GM23338 (cell line): Measurements from ENCODE around the gene VSTM2L. TPM values are rescaled to one million over a fixed set of nuclear protein-coding genes. Genes with fewer than 3 reads are reported as not detected.

Experiments used
- ATAC-seq: fragments of 200-7000 bp; cut with Tn5 transposase; 3 replicates; pipeline ENCODE4 v1.9.1; 2020
- DNase-seq: peaks from one replicate; pipeline ENCODE4 v3.0.0-alpha.2; 2015; ENCODE audit warnings: low spot score
- H2AFZ ChIP-seq: fragments of 200-600 bp; sonication (generic); 2 replicates; pipeline ENCODE4 v1.8.0; 2016; ENCODE audit warnings: antibody characterized with exemption, mild to moderate bottlenecking, moderate library complexity
- H3F3A ChIP-seq: fragments of 200-600 bp; sonication (generic); replicated peaks from 2 replicates; pipeline ENCODE4 v1.8.0; 2017; ENCODE audit warnings: antibody characterized with exemption, mixed run types, low read depth
- H3K27ac ChIP-seq: fragments of 200-600 bp; sonication (generic); 2 replicates; pipeline ENCODE4 v1.6.1; 2016; ENCODE audit warnings: low read depth
- H3K27me3 ChIP-seq: fragments of 200-600 bp; sonication (generic); 2 replicates; pipeline ENCODE4 v1.8.0; 2016; ENCODE audit warnings: mild to moderate bottlenecking, mixed run types, moderate library complexity; ENCODE audit not compliant: insufficient read depth
- H3K36me3 ChIP-seq: fragments of 200-600 bp; sonication (generic); 2 replicates; pipeline ENCODE4 v1.8.0; 2016; ENCODE audit warnings: mild to moderate bottlenecking; ENCODE audit not compliant: insufficient read depth
- H3K4me1 ChIP-seq: fragments of 200-600 bp; sonication (generic); 2 replicates; pipeline ENCODE4 v1.8.0; 2016; ENCODE audit warnings: mild to moderate bottlenecking, moderate library complexity; ENCODE audit not compliant: insufficient read depth
- H3K4me2 ChIP-seq: fragments of 200-600 bp; sonication (generic); 2 replicates; pipeline ENCODE4 v1.7.1; 2017; ENCODE audit warnings: mixed run types
- H3K4me3 ChIP-seq: fragments of 200-600 bp; sonication (generic); 2 replicates; pipeline ENCODE4 v1.6.1; 2016; ENCODE audit warnings: mixed run types
- H3K79me2 ChIP-seq: fragments of 200-600 bp; sonication (generic); replicated peaks from 2 replicates; pipeline ENCODE4 v1.8.0; 2017; ENCODE audit warnings: mild to moderate bottlenecking; ENCODE audit not compliant: insufficient read depth
- H3K9me2 ChIP-seq: fragments of 200-600 bp; sonication (generic); 2 replicates; pipeline ENCODE4 v1.8.0; 2017; ENCODE audit not compliant: insufficient read depth
- H4K20me1 ChIP-seq: fragments of 200-600 bp; sonication (generic); replicated peaks from 2 replicates; pipeline ENCODE4 v1.8.0; 2017; ENCODE audit warnings: mild to moderate bottlenecking; ENCODE audit not compliant: insufficient read depth
- H3K27ac Mint-ChIP-seq: 2 replicates; pipeline ENCODE4 v1.8.0; 2020; ENCODE audit warnings: inconsistent platforms, mild to moderate bottlenecking, moderate library complexity, mixed read lengths
- H3K27me3 Mint-ChIP-seq: 3 replicates; pipeline ENCODE4 v1.8.0; 2022; ENCODE audit warnings: low read depth, mild to moderate bottlenecking, moderate library complexity, mixed read lengths, inconsistent platforms; ENCODE audit not compliant: insufficient read depth, poor library complexity
- H3K36me3 Mint-ChIP-seq: 3 replicates; pipeline ENCODE4 v1.8.0; 2021; ENCODE audit warnings: low read depth, mild to moderate bottlenecking, inconsistent platforms, moderate library complexity, mixed read lengths
- H3K4me1 Mint-ChIP-seq: 3 replicates; pipeline ENCODE4 v1.8.0; 2020; ENCODE audit warnings: mild to moderate bottlenecking, inconsistent platforms, mixed read lengths
- H3K4me3 Mint-ChIP-seq: 3 replicates; pipeline ENCODE4 v1.8.0; 2021; ENCODE audit warnings: moderate library complexity, mild to moderate bottlenecking, inconsistent platforms, mixed read lengths
- H3K9me3 Mint-ChIP-seq: 3 replicates; pipeline ENCODE4 v1.8.0; 2020; ENCODE audit warnings: moderate library complexity, mild to moderate bottlenecking, inconsistent platforms, mixed read lengths
- CREB1 ChIP-seq: fragments of 250-450 bp; sonication (Bioruptor Pico); IDR thresholded peaks from 2 replicates; pipeline ENCODE4 v1.5.0; 2020; ENCODE audit warnings: low read depth, mild to moderate bottlenecking, moderate library complexity
- ETS1 ChIP-seq: IDR thresholded peaks from 2 replicates; pipeline ENCODE4 v1.6.1; 2016; ENCODE audit warnings: antibody characterized with exemption
- EZH2 ChIP-seq: fragments of 200-600 bp; sonication (generic); IDR thresholded peaks from one replicate; pipeline ENCODE4 v1.8.0; 2017; ENCODE audit warnings: antibody characterized with exemption, mild to moderate bottlenecking, low read depth; ENCODE audit not compliant: unreplicated experiment
- EZH2phosphoT487 ChIP-seq: fragments of 200-600 bp; sonication (generic); IDR thresholded peaks from one replicate; pipeline ENCODE4 v1.8.1; 2018; ENCODE audit warnings: antibody characterized with exemption; ENCODE audit not compliant: unreplicated experiment
- JUNB ChIP-seq: IDR thresholded peaks from one replicate; pipeline ENCODE4 v1.6.1; 2016; ENCODE audit warnings: antibody characterized with exemption; ENCODE audit not compliant: unreplicated experiment
- NANOG ChIP-seq: IDR thresholded peaks from 2 replicates; pipeline ENCODE4 v1.6.1; 2016; ENCODE audit warnings: antibody characterized with exemption, borderline replicate concordance
- POLR2AphosphoS5 ChIP-seq: IDR thresholded peaks from 2 replicates; pipeline ENCODE4 v1.6.1; 2016; ENCODE audit warnings: antibody characterized with exemption, low read depth
- ZNF462 ChIP-seq: fragments of 250-450 bp; sonication (Bioruptor Pico); IDR thresholded peaks from 2 replicates; pipeline ENCODE4 v1.5.0; 2020; ENCODE audit warnings: mild to moderate bottlenecking, moderate library complexity
- polyA plus RNA-seq: library from polyadenylated mRNA; unstranded; fragments of >200 nt; fragmentation: Nextera tagmentation; extraction: Ambion mirVana; gene quantifications from 2 replicates; pipeline ENCODE4 v1.2.1, GENCODE V29; 2016
- total RNA-seq: library from RNA; depleted of rRNA; stranded (reverse); fragments of >200 nt; shearing (Covaris generic); gene quantifications from 2 replicates; pipeline ENCODE4 v1.2.3, GENCODE V29; 2014
- TF ChIP-seq, protein P1 (sequence below), 2 experiments: fragments of 200-600 bp in 1 of 2; sonication (generic) in 1 of 2; conservative IDR thresholded peaks; 2 replicates each; pipeline versions ENCODE4 v1.5.1 to v1.6.1; 2016 to 2017; ENCODE audit warnings: antibody characterized with exemption in 2 of 2, low read depth in 2 of 2, mild to moderate bottlenecking in 2 of 2, moderate library complexity in 1 of 2

VSTM2L gene
- total and polyA plus RNA-seq, 2 experiments from 2014 or later = 0.60 to 1.9 TPM

DNA sequence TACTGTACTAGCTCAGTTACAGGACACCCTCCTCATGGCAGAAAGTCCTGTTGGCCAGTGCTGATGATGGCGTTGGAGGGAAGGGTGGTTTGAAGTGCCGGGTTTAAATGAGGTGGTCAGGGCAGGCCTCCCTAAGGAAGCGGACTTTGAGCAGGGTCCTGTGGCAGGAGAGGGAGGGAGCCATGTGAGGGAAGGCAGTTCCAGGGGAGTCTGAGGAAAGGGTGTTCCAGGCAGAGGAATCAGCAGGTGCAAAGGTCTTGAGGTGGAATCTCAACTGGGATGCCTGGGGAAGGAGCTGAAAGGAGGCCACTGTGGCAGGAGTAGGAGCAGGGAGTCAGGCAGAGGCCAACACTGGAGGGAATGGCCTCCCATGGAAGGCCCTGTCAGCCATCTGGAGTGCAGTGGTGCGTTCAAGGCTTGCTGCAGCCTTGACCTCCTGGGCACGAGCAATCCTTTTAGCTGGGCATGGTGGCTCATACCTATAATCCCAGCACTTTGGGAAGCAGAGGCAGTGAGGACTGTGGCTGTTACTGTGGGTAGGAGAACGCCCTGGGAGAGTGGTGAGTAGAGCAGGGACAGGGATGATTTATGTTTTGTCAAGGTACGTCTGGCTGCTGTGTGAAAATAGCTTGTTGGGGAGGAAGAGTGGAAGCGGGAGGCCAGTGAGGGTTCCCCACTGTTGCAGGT is 26.2 kb downstream of the VSTM2L start:
- Histone ChIP-seq H2AFZ (no peak overlapping the region), H4K20me1 (no peaks in the 10 kb centered on the region), H3K4me3 (no peak overlapping the region), H3K27me3 (no peaks in the 10 kb centered on the region), H3K79me2 (no peaks in the 10 kb centered on the region), H3K9me2 (no peaks in the 10 kb centered on the region), H3K4me1 (peaks cover 15% of the 10 kb centered on the region; the same call in 1 of the 2 replicates), H3K4me2 (no peak overlapping the region), H3K27ac (no peak overlapping the region), H3K36me3 (no peaks in the 10 kb centered on the region), H3F3A (no peaks in the 10 kb centered on the region)
- Mint-ChIP-seq H3K27ac (no peak overlapping the region), H3K4me1 (peaks cover 31% of the 10 kb centered on the region), H3K27me3 (peaks cover 6% of the 10 kb centered on the region), H3K36me3 (no peaks in the 10 kb centered on the region; the same call in 2 of the 3 replicates), H3K9me3 (no peaks in the 10 kb centered on the region), H3K4me3 (no peak overlapping the region)
- ATAC-seq = no peak
- no peak for DNase-seq
- TF ChIP-seq EZH2 (no peak), JUNB (no peak)

GRCh38 chr20:37929683-37930014 is 26.7 kb downstream of the VSTM2L start:
- no peak overlapping the region for H3K4me3 Mint-ChIP-seq
- Histone ChIP-seq H4K20me1 (no peaks in the 10 kb centered on the region), H3K4me2 (no peak overlapping the region), H3K4me3 (no peak overlapping the region), H2AFZ (no peak overlapping the region), H3K79me2 (no peaks in the 10 kb centered on the region), H3K27me3 (no peaks in the 10 kb centered on the region), H3K4me1 (peaks cover 15% of the 10 kb centered on the region; the same call in 1 of the 2 replicates), H3F3A (no peaks in the 10 kb centered on the region), H3K36me3 (no peaks in the 10 kb centered on the region), H3K27ac (no peak overlapping the region), H3K9me2 (no peaks in the 10 kb centered on the region)
- no peaks in the 10 kb centered on the region for H3K9me3 Mint-ChIP-seq
- H3K4me1 Mint-ChIP-seq = peaks cover 36% of the 10 kb centered on the region
- DNase-seq (no peak), ATAC-seq (no peak)
- H3K27ac Mint-ChIP-seq = no peak overlapping the region
- H3K36me3 Mint-ChIP-seq = no peaks in the 10 kb centered on the region; the same call in 2 of the 3 replicates
- peaks cover 10% of the 10 kb centered on the region for H3K27me3 Mint-ChIP-seq
- TF ChIP-seq ZNF462 (CRISPR knock-in tag) = no peak
- no peak for TF ChIP-seq NANOG
- TF ChIP-seq POLR2AphosphoS5 = no peak
- TF ChIP-seq, protein P1, sequence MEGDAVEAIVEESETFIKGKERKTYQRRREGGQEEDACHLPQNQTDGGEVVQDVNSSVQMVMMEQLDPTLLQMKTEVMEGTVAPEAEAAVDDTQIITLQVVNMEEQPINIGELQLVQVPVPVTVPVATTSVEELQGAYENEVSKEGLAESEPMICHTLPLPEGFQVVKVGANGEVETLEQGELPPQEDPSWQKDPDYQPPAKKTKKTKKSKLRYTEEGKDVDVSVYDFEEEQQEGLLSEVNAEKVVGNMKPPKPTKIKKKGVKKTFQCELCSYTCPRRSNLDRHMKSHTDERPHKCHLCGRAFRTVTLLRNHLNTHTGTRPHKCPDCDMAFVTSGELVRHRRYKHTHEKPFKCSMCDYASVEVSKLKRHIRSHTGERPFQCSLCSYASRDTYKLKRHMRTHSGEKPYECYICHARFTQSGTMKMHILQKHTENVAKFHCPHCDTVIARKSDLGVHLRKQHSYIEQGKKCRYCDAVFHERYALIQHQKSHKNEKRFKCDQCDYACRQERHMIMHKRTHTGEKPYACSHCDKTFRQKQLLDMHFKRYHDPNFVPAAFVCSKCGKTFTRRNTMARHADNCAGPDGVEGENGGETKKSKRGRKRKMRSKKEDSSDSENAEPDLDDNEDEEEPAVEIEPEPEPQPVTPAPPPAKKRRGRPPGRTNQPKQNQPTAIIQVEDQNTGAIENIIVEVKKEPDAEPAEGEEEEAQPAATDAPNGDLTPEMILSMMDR (conservative IDR thresholded peaks at IDR 0.05; ENCODE audit: low read depth in 2 of 2) = no peak
- TF ChIP-seq CREB1 = no peak
- no peak for TF ChIP-seq EZH2
- TF ChIP-seq EZH2phosphoT487 = no peak
- TF ChIP-seq ETS1 = no peak
